Mesendoderm (in vitro differentiated cells): Measurements from ENCODE around the gene FBXL7.

ENCODE experiments used
- DNase-seq: peaks from one replicate; pipeline ENCODE4 v3.0.0; 2013
- H2AK5ac ChIP-seq: 2 replicates; pipeline ENCODE4 v1.6.1; 2013; ENCODE audit warnings: low read length, inconsistent platforms
- H2BK120ac ChIP-seq: 2 replicates; pipeline ENCODE4 v1.6.1; 2013; ENCODE audit warnings: low read depth, mild to moderate bottlenecking, low read length, moderate library complexity, mixed read lengths
- H2BK15ac ChIP-seq: replicated peaks from 2 replicates; pipeline ENCODE4 v1.6.1; 2013; ENCODE audit warnings: low read depth, mild to moderate bottlenecking, moderate library complexity
- H2BK5ac ChIP-seq: 2 replicates; pipeline ENCODE4 v1.6.1; 2013; ENCODE audit warnings: low read length, inconsistent platforms
- H3K18ac ChIP-seq: 2 replicates; pipeline ENCODE4 v1.6.1; 2013; ENCODE audit warnings: mild to moderate bottlenecking, low read length, mixed read lengths
- H3K23ac ChIP-seq: one replicate; pipeline ENCODE4 v1.6.1; 2013; ENCODE audit warnings: low read length
- H3K27ac ChIP-seq: 2 replicates; pipeline ENCODE4 v1.5.1; 2013; ENCODE audit warnings: low read depth, mild to moderate bottlenecking, inconsistent platforms, low read length, moderate library complexity
- H3K27me3 ChIP-seq: 2 replicates; pipeline ENCODE4 v1.6.1; 2013; ENCODE audit warnings: low read length, control low read depth, mild to moderate bottlenecking, inconsistent platforms; ENCODE audit not compliant: insufficient read depth, poor library complexity
- H3K36me3 ChIP-seq: 2 replicates; pipeline ENCODE4 v1.6.1; 2013; ENCODE audit warnings: low read length, inconsistent platforms; ENCODE audit not compliant: control insufficient read depth, insufficient read depth
- H3K4ac ChIP-seq: one replicate; pipeline ENCODE4 v1.6.1; 2013; ENCODE audit warnings: low read depth, mild to moderate bottlenecking, low read length, moderate library complexity
- H3K4me1 ChIP-seq: 2 replicates; pipeline ENCODE4 v1.6.1; 2013; ENCODE audit warnings: low read depth, low read length, inconsistent platforms; ENCODE audit not compliant: control insufficient read depth
- H3K4me2 ChIP-seq: 2 replicates; pipeline ENCODE4 v1.6.1; 2013; ENCODE audit warnings: low read length
- H3K4me3 ChIP-seq: 2 replicates; pipeline ENCODE4 v1.5.1; 2013; ENCODE audit warnings: mild to moderate bottlenecking, low read length
- H3K56ac ChIP-seq: one replicate; pipeline ENCODE4 v1.6.1; 2013; ENCODE audit warnings: low read length
- H3K79me1 ChIP-seq: 2 replicates; pipeline ENCODE4 v1.6.1; 2013; ENCODE audit warnings: low read length, inconsistent platforms
- H3K79me2 ChIP-seq: 2 replicates; pipeline ENCODE4 v1.6.1; 2013; ENCODE audit warnings: mild to moderate bottlenecking, low read length; ENCODE audit not compliant: control insufficient read depth, insufficient read depth
- H3K9ac ChIP-seq: 2 replicates; pipeline ENCODE4 v1.6.1; 2013; ENCODE audit warnings: low read length, inconsistent platforms
- H4K5ac ChIP-seq: one replicate; pipeline ENCODE4 v1.6.1; 2013; ENCODE audit warnings: low read length
- H4K8ac ChIP-seq: one replicate; pipeline ENCODE4 v1.6.1; 2013; ENCODE audit warnings: low read depth, mild to moderate bottlenecking, control low read depth, low read length, moderate library complexity
- WGBS: extraction: QIAGEN DNeasy Blood & Tissue Kit; methylation state at CpG from one replicate; pipeline ENCODE4 v1.1.7; 2013; ENCODE audit warnings: low lambda C conversion rate, missing lambda C conversion rate; ENCODE audit not compliant: insufficient coverage; ENCODE audit errors: extremely low coverage; 5-methylcytosine and 5-hydroxymethylcytosine counted together

FBXL7 gene

DNA sequence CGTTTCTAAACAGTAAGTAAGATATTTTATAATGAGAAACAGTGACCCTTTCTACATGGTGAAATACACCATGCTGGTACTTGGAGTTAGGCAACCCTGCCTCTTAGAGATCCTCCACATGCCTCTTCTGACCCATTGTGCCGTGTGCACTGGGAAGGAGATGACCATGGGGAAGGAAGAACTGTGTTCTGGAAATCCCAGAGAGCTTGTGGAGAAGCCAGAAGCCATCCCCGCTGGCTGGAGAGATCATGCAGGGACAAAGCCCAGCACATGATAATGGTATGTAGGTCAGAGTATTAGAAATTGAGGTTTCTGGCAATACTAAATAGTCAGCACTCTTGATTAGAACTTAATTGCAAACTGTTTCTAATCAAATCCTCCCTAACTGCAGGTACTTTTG, 307.3 kb downstream of the FBXL7 start:
- WGBS: no CpG with 5 or more reads among the region's 3 CpGs
- H3K18ac ChIP-seq: no peak overlapping the region
- no peaks in the 10 kb centered on the region for H3K4me1 ChIP-seq
- no peak overlapping the region for H3K56ac ChIP-seq
- H3K36me3 ChIP-seq: no peaks in the 10 kb centered on the region
- no peak overlapping the region for H2BK5ac ChIP-seq
- H2BK120ac ChIP-seq: no peak overlapping the region
- no peaks in the 10 kb centered on the region for H3K27me3 ChIP-seq
- no peak overlapping the region for H2BK15ac ChIP-seq
- no peak overlapping the region for H3K23ac ChIP-seq
- no peak overlapping the region for H2AK5ac ChIP-seq
- H3K79me1 ChIP-seq: no peaks in the 10 kb centered on the region
- no peak overlapping the region for H4K5ac ChIP-seq
- H3K9ac ChIP-seq: no peak overlapping the region
- no peak overlapping the region for H3K4me2 ChIP-seq
- no peak overlapping the region for H3K27ac ChIP-seq
- no peak overlapping the region for H3K4me3 ChIP-seq
- no peak overlapping the region for H4K8ac ChIP-seq
- H3K79me2 ChIP-seq: no peaks in the 10 kb centered on the region
- no peak for DNase-seq
- H3K4ac ChIP-seq: no peak overlapping the region

- H3K18ac ChIP-seq: no peak overlapping the region
- DNase-seq: no peak
- no peak overlapping the region for H3K56ac ChIP-seq
- H4K8ac ChIP-seq: no peak overlapping the region
- no peak overlapping the region for H3K4me3 ChIP-seq
- H3K23ac ChIP-seq: no peak overlapping the region
- no peak overlapping the region for H3K4ac ChIP-seq
- no peaks in the 10 kb centered on the region for H3K79me2 ChIP-seq
- H2BK5ac ChIP-seq: no peak overlapping the region
- H3K9ac ChIP-seq: no peak overlapping the region
- no peaks in the 10 kb centered on the region for H3K4me1 ChIP-seq
- H3K27me3 ChIP-seq: no peaks in the 10 kb centered on the region
- H2AK5ac ChIP-seq: no peak overlapping the region
- no peak overlapping the region for H4K5ac ChIP-seq
- no peak overlapping the region for H3K27ac ChIP-seq
- WGBS: no CpG with 5 or more reads among the region's 5 CpGs
- no peaks in the 10 kb centered on the region for H3K79me1 ChIP-seq
- no peaks in the 10 kb centered on the region for H3K36me3 ChIP-seq
- H3K4me2 ChIP-seq: no peak overlapping the region
- H2BK120ac ChIP-seq: no peak overlapping the region
- H2BK15ac ChIP-seq: no peak overlapping the region
Observed at GRCh38 chr5:15807871-15808270, 307.9 kb downstream of the FBXL7 start.

GRCh38 chr5:15808577-15808976, 308.6 kb downstream of the FBXL7 start:
- Histone ChIP-seq H2BK5ac (no peak overlapping the region), H3K4me2 (no peak overlapping the region), H3K79me1 (no peaks in the 10 kb centered on the region), H4K5ac (no peak overlapping the region), H3K9ac (no peak overlapping the region), H3K4me3 (no peak overlapping the region), H3K4me1 (no peaks in the 10 kb centered on the region), H3K56ac (no peak overlapping the region), H2AK5ac (no peak overlapping the region), H3K23ac (no peak overlapping the region), H2BK15ac (no peak overlapping the region), H3K27ac (no peak overlapping the region), H3K4ac (no peak overlapping the region), H4K8ac (no peak overlapping the region), H2BK120ac (no peak overlapping the region), H3K18ac (no peak overlapping the region), H3K79me2 (no peaks in the 10 kb centered on the region), H3K27me3 (no peaks in the 10 kb centered on the region), H3K36me3 (no peaks in the 10 kb centered on the region)
- no peak for DNase-seq
- WGBS: 100% methylated on average over 1 of the region's 3 CpGs

- Histone ChIP-seq H4K5ac (no peak overlapping the region), H2AK5ac (no peak overlapping the region), H3K4me3 (no peak overlapping the region), H3K36me3 (no peaks in the 10 kb centered on the region), H3K4me1 (no peaks in the 10 kb centered on the region), H4K8ac (no peak overlapping the region), H2BK15ac (no peak overlapping the region), H3K23ac (no peak overlapping the region), H3K4me2 (no peak overlapping the region), H3K27me3 (no peaks in the 10 kb centered on the region), H3K79me1 (no peaks in the 10 kb centered on the region), H2BK120ac (no peak overlapping the region), H3K27ac (no peak overlapping the region), H3K18ac (no peak overlapping the region), H3K56ac (no peak overlapping the region), H2BK5ac (no peak overlapping the region), H3K9ac (no peak overlapping the region), H3K79me2 (no peaks in the 10 kb centered on the region), H3K4ac (no peak overlapping the region)
- no CpG with 5 or more reads among the region's 5 CpGs for WGBS
- DNase-seq: no peak
Observed at GRCh38 chr5:15819617-15820016, 319.6 kb downstream of the FBXL7 start.

- Histone ChIP-seq H2BK5ac (no peak overlapping the region), H3K79me1 (no peaks in the 10 kb centered on the region), H3K18ac (no peak overlapping the region), H2BK120ac (no peak overlapping the region), H3K23ac (no peak overlapping the region), H3K4me1 (no peaks in the 10 kb centered on the region), H3K4me3 (no peak overlapping the region), H2BK15ac (no peak overlapping the region), H4K8ac (no peak overlapping the region), H3K27me3 (no peaks in the 10 kb centered on the region), H3K27ac (peak overlapping the region; percentile 38), H3K36me3 (no peaks in the 10 kb centered on the region), H3K79me2 (no peaks in the 10 kb centered on the region), H3K56ac (no peak overlapping the region), H2AK5ac (no peak overlapping the region), H3K4me2 (no peak overlapping the region), H3K9ac (no peak overlapping the region), H4K5ac (no peak overlapping the region), H3K4ac (no peak overlapping the region)
- DNase-seq: peak; percentile 60
Observed at GRCh38 chr5:15821506-15821905, 321.5 kb downstream of the FBXL7 start.

DNA sequence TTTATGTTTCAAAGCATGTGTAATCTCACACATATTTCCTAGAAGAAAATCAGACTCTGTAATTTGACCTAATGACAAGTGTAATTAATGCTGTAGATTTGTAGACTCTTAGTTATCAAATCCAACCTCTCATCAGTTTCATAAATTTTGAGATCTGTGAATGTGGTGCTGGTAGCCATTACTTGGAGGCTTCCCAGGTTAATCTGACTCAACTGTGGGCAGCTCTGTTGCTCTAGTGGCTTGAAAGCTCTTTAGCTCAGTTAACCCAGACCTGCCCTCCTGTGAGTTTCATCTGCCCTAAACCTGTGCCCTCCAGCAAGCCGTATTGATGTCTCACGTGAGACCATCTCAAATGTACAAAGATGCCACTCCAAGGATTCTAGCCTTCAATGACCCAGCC, 323.4 kb downstream of the FBXL7 start:
- Histone ChIP-seq H2BK15ac (no peak overlapping the region), H2AK5ac (no peak overlapping the region), H3K9ac (no peak overlapping the region), H3K56ac (no peak overlapping the region), H3K36me3 (no peaks in the 10 kb centered on the region), H2BK120ac (no peak overlapping the region), H3K27ac (no peak overlapping the region), H3K27me3 (no peaks in the 10 kb centered on the region), H3K79me2 (no peaks in the 10 kb centered on the region), H3K79me1 (no peaks in the 10 kb centered on the region), H3K4me2 (no peak overlapping the region), H3K4me1 (no peaks in the 10 kb centered on the region), H2BK5ac (no peak overlapping the region), H3K4ac (no peak overlapping the region), H3K23ac (no peak overlapping the region), H3K18ac (no peak overlapping the region), H3K4me3 (no peak overlapping the region), H4K5ac (no peak overlapping the region), H4K8ac (no peak overlapping the region)
- no CpG with 5 or more reads among the region's 2 CpGs for WGBS
- no peak for DNase-seq
